Smooth muscle cell (in vitro differentiated cells): ENCODE data around the gene KCNQ1. TPM values are rescaled to one million over a fixed set of nuclear protein-coding genes. Genes with fewer than 3 reads are reported as not detected.

Experiments used
- DNase-seq: peaks from one replicate; lab custom pipeline; 2025; ENCODE audit not compliant: unreplicated experiment; lab: John Stamatoyannopoulos, UW
- H2AFZ ChIP-seq: fragments of 200-600 bp; sonication (generic); 2 replicates; pipeline ENCODE4 v1.6.0; 2016; ENCODE audit warnings: antibody characterized with exemption, low read depth, mild to moderate bottlenecking
- H3F3A ChIP-seq: fragments of 200-600 bp; sonication (generic); 2 replicates; pipeline ENCODE4 v1.6.0; 2017; ENCODE audit warnings: antibody characterized with exemption, low read depth
- H3K27ac ChIP-seq: fragments of 200-600 bp; sonication (generic); 2 replicates; pipeline ENCODE4 v1.5.1; 2016; ENCODE audit warnings: low read depth, mild to moderate bottlenecking
- H3K27me3 ChIP-seq: fragments of 200-600 bp; sonication (generic); 2 replicates; pipeline ENCODE4 v1.6.1; 2016; ENCODE audit warnings: low read depth, mild to moderate bottlenecking
- H3K36me3 ChIP-seq: fragments of 200-600 bp; sonication (generic); 2 replicates; pipeline ENCODE4 v1.5.1; 2016; ENCODE audit warnings: low read depth
- H3K4me1 ChIP-seq: fragments of 200-600 bp; sonication (generic); 2 replicates; pipeline ENCODE4 v1.5.1; 2016; ENCODE audit warnings: low read depth
- H3K4me2 ChIP-seq: fragments of 200-600 bp; sonication (generic); 2 replicates; pipeline ENCODE4 v1.6.0; 2016; ENCODE audit warnings: mild to moderate bottlenecking
- H3K4me3 ChIP-seq: fragments of 200-600 bp; sonication (generic); 2 replicates; pipeline ENCODE4 v1.5.1; 2016; ENCODE audit warnings: mild to moderate bottlenecking
- H3K79me2 ChIP-seq: fragments of 200-600 bp; sonication (generic); 2 replicates; pipeline ENCODE4 v1.6.0; 2016; ENCODE audit warnings: low read depth, mild to moderate bottlenecking
- H3K9ac ChIP-seq: fragments of 200-600 bp; sonication (generic); 2 replicates; pipeline ENCODE4 v1.6.0; 2016; ENCODE audit warnings: low read depth
- H3K9me3 ChIP-seq: fragments of 200-600 bp; sonication (generic); replicated peaks from 2 replicates; pipeline ENCODE4 v1.5.1; 2016; ENCODE audit warnings: low read depth
- H4K20me1 ChIP-seq: fragments of 200-600 bp; sonication (generic); 2 replicates; pipeline ENCODE4 v1.6.0; 2016; ENCODE audit warnings: low read depth
- CTCF ChIP-seq: fragments of 200-600 bp; sonication (generic); IDR thresholded peaks from 2 replicates; pipeline ENCODE4 v1.5.1; 2017; ENCODE audit warnings: borderline replicate concordance, mild to moderate bottlenecking, antibody characterized with exemption; ENCODE audit not compliant: insufficient read depth, poor library complexity, severe bottlenecking
- WGBS: methylation state at CpG from one replicate; pipeline ENCODE4 v1.1.7; 2016; ENCODE audit warnings: low lambda C conversion rate; 5-methylcytosine and 5-hydroxymethylcytosine counted together
- polyA plus RNA-seq: library from polyadenylated mRNA; unstranded; fragments of >200 nt; fragmentation: Nextera tagmentation; extraction: Ambion mirVana; gene quantifications from 2 replicates; pipeline ENCODE4 v1.2.1, GENCODE V29; 2016
- total RNA-seq: library from RNA; depleted of rRNA; stranded (reverse); fragments of >200 nt; gene quantifications from 2 replicates; pipeline ENCODE4 v1.2.3, GENCODE V29; 2014

The KCNQ1 gene
- total and polyA plus RNA-seq, 2 experiments from 2014 or later, result 1.3 to 2.3 TPM

GRCh38 chr11:2508793-2509192, 64.0 kb downstream of the KCNQ1 start:
- Histone ChIP-seq H3K9me3 (no peaks in the 10 kb centered on the region), H3K27me3 (peaks cover 58% of the 10 kb centered on the region), H3F3A (no peaks in the 10 kb centered on the region), H3K79me2 (no peaks in the 10 kb centered on the region), H3K4me3 (no peak overlapping the region), H3K4me2 (no peak overlapping the region), H2AFZ (no peak overlapping the region), H4K20me1 (no peaks in the 10 kb centered on the region), H3K4me1 (no peaks in the 10 kb centered on the region), H3K9ac (no peak overlapping the region), H3K27ac (no peak overlapping the region), H3K36me3 (no peaks in the 10 kb centered on the region)
- no peak for TF ChIP-seq CTCF
- WGBS, result 53% methylated on average over 2 of the region's 2 CpGs
- DNase-seq, result no peak

GRCh38 chr11:2509481-2510001, 64.7 kb downstream of the KCNQ1 start:
- no peaks in the 10 kb centered on the region for H3K9me3 ChIP-seq
- H3K79me2 ChIP-seq, result no peaks in the 10 kb centered on the region
- no peaks in the 10 kb centered on the region for H3K36me3 ChIP-seq
- peaks cover 50% of the 10 kb centered on the region for H3K27me3 ChIP-seq
- no peaks in the 10 kb centered on the region for H4K20me1 ChIP-seq
- H3K4me2 ChIP-seq, result no peak overlapping the region
- no peaks in the 10 kb centered on the region for H3K4me1 ChIP-seq
- no peak overlapping the region for H2AFZ ChIP-seq
- no peak for TF ChIP-seq CTCF
- H3K27ac ChIP-seq, result no peak overlapping the region
- no peak for DNase-seq
- 85% methylated on average over 16 of the region's 16 CpGs for WGBS
- H3K9ac ChIP-seq, result no peak overlapping the region
- H3K4me3 ChIP-seq, result no peak overlapping the region
- no peaks in the 10 kb centered on the region for H3F3A ChIP-seq

- no peak for DNase-seq
Observed at GRCh38 chr11:2510626-2511402, 66.0 kb downstream of the KCNQ1 start.

More at GRCh38 chr11:2510626-2511402, 66.0 kb downstream of the KCNQ1 start:
- Histone ChIP-seq H3K4me2 (no peak overlapping the region), H3K27ac (no peak overlapping the region), H3K9me3 (no peaks in the 10 kb centered on the region), H2AFZ (no peak overlapping the region), H3K79me2 (no peaks in the 10 kb centered on the region), H3K4me1 (no peaks in the 10 kb centered on the region), H3K9ac (no peak overlapping the region), H3K36me3 (no peaks in the 10 kb centered on the region), H4K20me1 (no peaks in the 10 kb centered on the region), H3K4me3 (no peak overlapping the region), H3F3A (no peaks in the 10 kb centered on the region), H3K27me3 (peaks cover 37% of the 10 kb centered on the region)
- TF ChIP-seq CTCF, result no peak
- 74% methylated on average over 16 of the region's 16 CpGs for WGBS
